Colonic mucosa (tissue), 4 donors: ENCODE measurements around the gene DUSP23. TPM values are rescaled to one million over a fixed set of nuclear protein-coding genes. Genes with fewer than 3 reads are reported as not detected.

Experiments
- DNase-seq: peaks from one replicate; pipeline ENCODE4 v3.0.0-alpha.2; 2020
- H3K27ac ChIP-seq: fragments of 200-600 bp; one replicate; pipeline ENCODE4 v1.8.0; 2021
- H3K27me3 ChIP-seq: fragments of 200-600 bp; one replicate; pipeline ENCODE4 v1.8.0; 2021
- H3K36me3 ChIP-seq: fragments of 200-600 bp; one replicate; pipeline ENCODE4 v1.8.0; 2021
- H3K4me1 ChIP-seq: fragments of 200-600 bp; one replicate; pipeline ENCODE4 v1.8.0; 2021; ENCODE audit warnings: mild to moderate bottlenecking
- H3K4me3 ChIP-seq: fragments of 200-600 bp; one replicate; pipeline ENCODE4 v1.8.0; 2021
- H3K9ac ChIP-seq, 2 donors: one replicate each; pipeline ENCODE4 v1.7.0; 2013; ENCODE audit warnings: control low read depth in 2 of 2, low read depth in 2 of 2, low read length in 2 of 2
- H3K9me3 ChIP-seq: fragments of 200-600 bp; one replicate; pipeline ENCODE4 v1.8.0; 2021
- CTCF ChIP-seq: fragments of 200-600 bp; IDR thresholded peaks from one replicate; pipeline ENCODE4 v1.8.0; 2022; ENCODE audit warnings: antibody characterized with exemption, mild to moderate bottlenecking
- intact Hi-C: fragments of 100-400 bp; cut with DNase I; formaldehyde crosslinking; loops from one replicate; pipeline ENCODE4 v1.14.1; 2022
- total RNA-seq, 2 donors: library from RNA; stranded (reverse); fragmentation: NEBNext Ultra II Directional in 1 of 2; extraction: Animal tissue kit (Norgen Biotek cat#: 25700) in 1 of 2; gene quantifications; one replicate each; pipeline ENCODE4 v1.2.1, GENCODE V29; 2021
- donor health status: healthy.
- donor health status: DM: no; HTN: no; CAD: no.
- donor health status: DM: no; HTN: no; CAD: no.

DUSP23 gene
- total RNA-seq, 2 donors from 2014 or later: 43.3 to 50.4 TPM

GRCh38 chr1:159791461-159791860 is 10.7 kb downstream of the DUSP23 start:
- H3K27me3 ChIP-seq: peaks cover 4% of the 10 kb centered on the region
- TF ChIP-seq CTCF: no peak
- intact Hi-C loops: loop anchor here (10.0 kb wide), 1 partner anchor 213 kb away; no protein-coding TSS in a partner anchor
- H3K36me3 ChIP-seq: no peaks in the 10 kb centered on the region
- DNase-seq: no peak
- no peak overlapping the region for H3K27ac ChIP-seq
- no peak overlapping the region for H3K9ac ChIP-seq
- no peaks in the 10 kb centered on the region for H3K9me3 ChIP-seq
- no peaks in the 10 kb centered on the region for H3K4me1 ChIP-seq
- no peak overlapping the region for H3K4me3 ChIP-seq

GRCh38 chr1:159795534-159795933 is 14.8 kb downstream of the DUSP23 start:
- H3K27ac ChIP-seq: no peak overlapping the region
- intact Hi-C loops: loop anchor here (10.0 kb wide), 1 partner anchor 209 kb away; no protein-coding TSS in a partner anchor
- no peak overlapping the region for H3K4me3 ChIP-seq
- no peaks in the 10 kb centered on the region for H3K9me3 ChIP-seq
- no peaks in the 10 kb centered on the region for H3K36me3 ChIP-seq
- peaks cover 4% of the 10 kb centered on the region for H3K27me3 ChIP-seq
- no peaks in the 10 kb centered on the region for H3K4me1 ChIP-seq
- no peak for DNase-seq
- no peak overlapping the region for H3K9ac ChIP-seq
- TF ChIP-seq CTCF: no peak

- Histone ChIP-seq H3K4me3 (no peak overlapping the region), H3K27ac (no peak overlapping the region), H3K27me3 (peaks cover 1% of the 10 kb centered on the region), H3K9me3 (no peaks in the 10 kb centered on the region), H3K36me3 (no peaks in the 10 kb centered on the region), H3K9ac (no peak overlapping the region), H3K4me1 (no peaks in the 10 kb centered on the region)
- DNase-seq: peak; percentile 73
- TF ChIP-seq CTCF: peak; percentile 74
- intact Hi-C loops: loop anchor here (10.0 kb wide), 1 partner anchor 206 kb away; no protein-coding TSS in a partner anchor
Measured at GRCh38 chr1:159798893-159799292, 18.1 kb downstream of the DUSP23 start.

GRCh38 chr1:159799446-159799985 is 18.8 kb downstream of the DUSP23 start:
- Histone ChIP-seq H3K36me3 (no peaks in the 10 kb centered on the region), H3K27me3 (no peaks in the 10 kb centered on the region), H3K27ac (no peak overlapping the region), H3K4me3 (no peak overlapping the region), H3K4me1 (no peaks in the 10 kb centered on the region), H3K9ac (no peak overlapping the region), H3K9me3 (no peaks in the 10 kb centered on the region)
- no peak for TF ChIP-seq CTCF
- no peak for DNase-seq
- intact Hi-C loops: loop anchor here (10.0 kb wide), 1 partner anchor 205 kb away; no protein-coding TSS in a partner anchor

GRCh38 chr1:159800177-159800930 is 19.6 kb downstream of the DUSP23 start:
- no peak for DNase-seq
- TF ChIP-seq CTCF: no peak
- H3K9ac ChIP-seq: no peak overlapping the region
- intact Hi-C loops: no loop called here
- no peaks in the 10 kb centered on the region for H3K9me3 ChIP-seq
- no peak overlapping the region for H3K27ac ChIP-seq
- H3K27me3 ChIP-seq: no peaks in the 10 kb centered on the region
- no peaks in the 10 kb centered on the region for H3K36me3 ChIP-seq
- no peaks in the 10 kb centered on the region for H3K4me1 ChIP-seq
- no peak overlapping the region for H3K4me3 ChIP-seq
